K562 (cell line): ENCODE data around the gene LRRC41. TPM values are rescaled to one million over a fixed set of nuclear protein-coding genes. Genes with fewer than 3 reads are reported as not detected.
A peak's percentile ranks its signal among the peaks of the same experiment; 100 is the strongest.

Source experiments
- ARID2 ChIP-seq: fragments of 450-650 bp; IDR thresholded peaks from 2 replicates; pipeline ENCODE4 v1.6.1; 2017; ENCODE audit warnings: antibody characterized with exemption, mild to moderate bottlenecking
- BACH1 ChIP-seq: fragments of 200-800 bp; sonication (Bioruptor generic); IDR thresholded peaks from 2 replicates; pipeline ENCODE4 v1.6.1; 2016; ENCODE audit warnings: missing genetic modification characterization, missing compliant biosample characterization
- CCAR2 ChIP-seq: fragments of 200-400 bp; formaldehyde crosslinking; IDR thresholded peaks from 2 replicates; pipeline ENCODE4 v1.6.1; 2017; ENCODE audit warnings: mild to moderate bottlenecking, low read depth, low read length
- E2F6 ChIP-seq, 2 experiments: IDR thresholded peaks; 2 replicates each; pipeline ENCODE4 v1.6.1; 2011; ENCODE audit warnings: borderline replicate concordance in 1 of 2, control low read depth in 1 of 2, low read depth in 1 of 2, low read length in 1 of 2, mild to moderate bottlenecking in 1 of 2, mixed read lengths in 1 of 2, moderate library complexity in 1 of 2; ENCODE audit not compliant: insufficient read depth in 1 of 2, insufficient read length in 1 of 2, poor library complexity in 1 of 2, severe bottlenecking in 1 of 2; ENCODE audit errors: extremely low read depth in 1 of 2
- EGR1 ChIP-seq: fragments of 450-650 bp; conservative IDR thresholded peaks from 2 replicates; pipeline ENCODE4 v1.6.1; 2017; ENCODE audit warnings: mild to moderate bottlenecking
- HDAC6 ChIP-seq: IDR thresholded peaks from 2 replicates; pipeline ENCODE4 v1.6.1; 2012; ENCODE audit warnings: low read depth, mild to moderate bottlenecking, control low read depth, inconsistent platforms, low read length, moderate library complexity
- MCM7 ChIP-seq, 2 experiments: fragments of 450-650 bp; IDR thresholded peaks; 2 replicates each; pipeline ENCODE4 v1.6.1; 2016 to 2018
- MEF2D ChIP-seq: conservative IDR thresholded peaks from 2 replicates; pipeline ENCODE4 v1.6.1; 2016; ENCODE audit warnings: low read depth, missing genetic modification characterization, missing compliant biosample characterization
- NBN ChIP-seq: fragments of 450-650 bp; IDR thresholded peaks from 2 replicates; pipeline ENCODE4 v1.6.1; 2016; ENCODE audit warnings: low read depth, mild to moderate bottlenecking
- NUFIP1 ChIP-seq: fragments of 450-650 bp; IDR thresholded peaks from 2 replicates; pipeline ENCODE4 v1.6.1; 2018; ENCODE audit not compliant: partially characterized antibody
- PHF21A ChIP-seq: fragments of 450-650 bp; IDR thresholded peaks from 2 replicates; pipeline ENCODE4 v1.6.1; 2017; ENCODE audit warnings: low read depth, borderline replicate concordance
- PTRF ChIP-seq: fragments of 450-650 bp; IDR thresholded peaks from 2 replicates; pipeline ENCODE4 v1.6.1; 2016; ENCODE audit warnings: mild to moderate bottlenecking, missing genetic modification characterization, missing compliant biosample characterization
- RBM15 ChIP-seq: fragments of 200-400 bp; formaldehyde crosslinking; IDR thresholded peaks from 2 replicates; pipeline ENCODE4 v1.6.1; 2018; ENCODE audit warnings: mild to moderate bottlenecking, low read length, moderate library complexity; ENCODE audit not compliant: insufficient read depth
- SIN3B ChIP-seq: fragments of 450-650 bp; IDR thresholded peaks from 2 replicates; pipeline ENCODE4 v1.6.1; 2017; ENCODE audit warnings: low read depth, mild to moderate bottlenecking, moderate library complexity
- SRF ChIP-seq, 2 experiments: fragments of 250-450, 450-650 bp in 1 of 2; sonication (Bioruptor Pico) in 1 of 2; sonication (generic) in 1 of 2; formaldehyde crosslinking; IDR thresholded peaks; 2 replicates each; pipeline versions ENCODE4 v1.5.0 to v1.5.1; 2020 to 2022; ENCODE audit warnings: mild to moderate bottlenecking in 1 of 2, missing genetic modification reagents in 1 of 2
- ZBTB26 ChIP-seq: fragments of 450-650 bp; formaldehyde crosslinking; IDR thresholded peaks from 2 replicates; pipeline ENCODE4 v1.4.0; 2022; ENCODE audit warnings: missing genetic modification characterization
- ZBTB7A ChIP-seq: IDR thresholded peaks from 2 replicates; pipeline ENCODE4 v1.6.1; 2011; ENCODE audit warnings: low read depth, mild to moderate bottlenecking, low read length, moderate library complexity, borderline replicate concordance; ENCODE audit not compliant: control insufficient read depth
- ZNF121 ChIP-seq: sonication (generic); formaldehyde crosslinking; conservative IDR thresholded peaks from 2 replicates; pipeline ENCODE4 v1.8.0; 2022; ENCODE audit warnings: missing genetic modification reagents
- ZNF217 ChIP-seq: sonication (generic); formaldehyde crosslinking; IDR thresholded peaks from 2 replicates; pipeline ENCODE4 v1.8.0; 2022; ENCODE audit warnings: mild to moderate bottlenecking, missing genetic modification reagents
- ZNF77 ChIP-seq: fragments of 250-450 bp; sonication (Bioruptor Pico); IDR thresholded peaks from 2 replicates; pipeline ENCODE4 v1.5.0; 2020
- ZZZ3 ChIP-seq: fragments of 450-650 bp; IDR thresholded peaks from 2 replicates; pipeline ENCODE4 v1.6.1; 2016; ENCODE audit warnings: antibody characterized with exemption, mild to moderate bottlenecking, moderate library complexity
- polyA plus RNA-seq, 8 experiments: library from polyadenylated mRNA; depleted of rRNA in 4 of 8; stranded (reverse) in 5 of 8; unstranded in 3 of 8; fragments of >200 nt; fragmentation: Nextera tagmentation in 2 of 8; fragmentation: Illumina TruSeq in 1 of 8; extraction: Ambion mirVana in 2 of 8; extraction: Trizol in 1 of 8; gene quantifications; 2 replicates each; pipeline versions ENCODE4 v1.2.1 to v1.2.3, GENCODE V29; 2011 to 2014; ENCODE audit warnings: inconsistent platforms in 1 of 8, missing spikeins in 1 of 8
- total RNA-seq, 7 experiments: library from RNA; depleted of rRNA in 6 of 7; stranded (reverse); fragments of >200 nt in 6 of 7; fragmentation: Illumina TruSeq in 2 of 7; extraction: Trizol in 2 of 7; gene quantifications; 2 replicates each; pipeline versions ENCODE4 v1.2.1 to v1.2.3, GENCODE V29; 2011 to 2021; ENCODE audit warnings: low replicate concordance in 1 of 7
- TF ChIP-seq, protein P1 (sequence below): fragments of 450-650 bp; formaldehyde crosslinking; IDR thresholded peaks from 2 replicates; pipeline ENCODE4 v1.4.0; 2020; ENCODE audit warnings: mild to moderate bottlenecking, moderate library complexity
- TF ChIP-seq, protein P2 (sequence below): fragments of 450-650 bp; conservative IDR thresholded peaks from 2 replicates; pipeline ENCODE4 v1.6.1; 2016; ENCODE audit warnings: missing genetic modification characterization, low read depth, mild to moderate bottlenecking, control low read depth, missing compliant biosample characterization

The LRRC41 gene
- total and polyA plus RNA-seq, 9 of the 15 experiments (the other 6 are each of a cell fraction or from before 2014, with no cell fraction given) = 10.5 to 64.7 (median 44.2) TPM

DNA sequence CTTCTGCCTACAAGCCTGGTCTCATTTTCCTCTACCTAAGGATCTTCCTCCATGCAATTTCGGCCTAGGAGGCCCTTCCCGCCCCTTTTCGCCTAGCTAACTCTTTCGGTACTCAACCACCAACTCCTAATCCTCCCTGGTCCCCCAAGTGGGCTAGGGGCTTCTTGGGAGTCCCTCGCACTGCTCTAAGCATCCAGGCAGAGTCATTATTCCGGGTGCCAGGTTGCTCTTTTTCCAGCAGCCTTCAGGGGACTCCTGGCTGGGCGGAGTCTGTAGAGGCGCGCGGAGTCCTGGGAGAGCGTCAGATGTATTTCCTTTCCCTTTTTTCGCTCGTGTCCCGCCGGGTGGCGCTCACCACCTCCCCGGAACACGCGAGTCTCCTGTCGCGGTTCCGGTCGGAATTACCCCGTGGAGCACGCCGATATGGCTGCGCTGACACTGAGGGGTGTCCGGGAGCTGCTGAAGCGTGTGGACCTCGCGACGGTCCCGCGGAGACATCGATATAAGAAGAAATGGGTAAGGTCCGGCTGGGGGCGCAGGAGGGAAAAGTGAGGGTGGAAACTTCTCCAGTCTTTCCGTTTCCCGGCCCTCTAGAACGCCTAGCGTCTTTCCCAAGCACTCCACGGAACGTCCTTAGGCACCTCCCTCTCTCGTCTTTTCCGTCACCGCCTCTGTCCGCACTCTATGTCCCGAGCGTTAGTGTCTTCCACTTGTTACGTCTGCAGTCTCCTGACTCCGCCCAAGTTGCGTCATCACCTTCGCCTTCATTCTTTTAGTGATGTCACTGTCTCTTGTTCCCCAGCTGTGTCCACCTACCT lies 37.2 kb upstream of the LRRC41 start, which contains the start of gene NSUN4 (continued):
- TF ChIP-seq RBM15 (no peak), ZNF121 (CRISPR knock-in tag) (no peak), SIN3B (peak; percentile 93), MCM7 (IDR thresholded peaks at IDR 0.05) (peak in 1 of 2 experiments; percentile 68; a peak in 1 of 4 replicates), BACH1 (tag) (no peak; the same call in 1 of the 2 replicates), EGR1 (0 out of 2 replicates have a peak, but pooled peaks have one; percentile 8), SRF (CRISPR knock-in tag; IDR thresholded peaks at IDR 0.05) (no peak; a peak in 1 of 4 replicates), NUFIP1 (peak; percentile 65), ZNF217 (CRISPR knock-in tag) (no peak), E2F6 (IDR thresholded peaks at IDR 0.05; ENCODE audit: borderline replicate concordance in 1 of 2, extremely low read depth in 1 of 2, insufficient read depth in 1 of 2, insufficient read length in 1 of 2, low read depth in 1 of 2, low read length in 1 of 2, poor library complexity in 1 of 2, severe bottlenecking in 1 of 2) (peak; percentile 50 to 55), PHF21A (no peak), MEF2D (tag) (peak; percentile 83), HDAC6 (no peak), NBN (peak; percentile 96), ZNF77 (CRISPR knock-in tag) (no peak), ZZZ3 (peak; percentile 35; the same call in 1 of the 2 replicates), CCAR2 (0 out of 2 replicates have a peak, but pooled peaks have one; percentile 40), ARID2 (no peak), PTRF (tag) (no peak), ZBTB7A (peak; percentile 77), ZBTB26 (CRISPR knock-in tag) (peak; percentile 91; the same call in 1 of the 2 replicates)
- TF ChIP-seq, protein P1, sequence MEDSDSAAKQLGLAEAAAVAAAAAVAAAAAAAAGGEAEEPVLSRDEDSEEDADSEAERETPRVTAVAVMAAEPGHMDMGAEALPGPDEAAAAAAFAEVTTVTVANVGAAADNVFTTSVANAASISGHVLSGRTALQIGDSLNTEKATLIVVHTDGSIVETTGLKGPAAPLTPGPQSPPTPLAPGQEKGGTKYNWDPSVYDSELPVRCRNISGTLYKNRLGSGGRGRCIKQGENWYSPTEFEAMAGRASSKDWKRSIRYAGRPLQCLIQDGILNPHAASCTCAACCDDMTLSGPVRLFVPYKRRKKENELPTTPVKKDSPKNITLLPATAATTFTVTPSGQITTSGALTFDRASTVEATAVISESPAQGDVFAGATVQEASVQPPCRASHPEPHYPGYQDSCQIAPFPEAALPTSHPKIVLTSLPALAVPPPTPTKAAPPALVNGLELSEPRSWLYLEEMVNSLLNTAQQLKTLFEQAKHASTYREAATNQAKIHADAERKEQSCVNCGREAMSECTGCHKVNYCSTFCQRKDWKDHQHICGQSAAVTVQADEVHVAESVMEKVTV (CRISPR knock-in tag) = no peak
- TF ChIP-seq, protein P2, sequence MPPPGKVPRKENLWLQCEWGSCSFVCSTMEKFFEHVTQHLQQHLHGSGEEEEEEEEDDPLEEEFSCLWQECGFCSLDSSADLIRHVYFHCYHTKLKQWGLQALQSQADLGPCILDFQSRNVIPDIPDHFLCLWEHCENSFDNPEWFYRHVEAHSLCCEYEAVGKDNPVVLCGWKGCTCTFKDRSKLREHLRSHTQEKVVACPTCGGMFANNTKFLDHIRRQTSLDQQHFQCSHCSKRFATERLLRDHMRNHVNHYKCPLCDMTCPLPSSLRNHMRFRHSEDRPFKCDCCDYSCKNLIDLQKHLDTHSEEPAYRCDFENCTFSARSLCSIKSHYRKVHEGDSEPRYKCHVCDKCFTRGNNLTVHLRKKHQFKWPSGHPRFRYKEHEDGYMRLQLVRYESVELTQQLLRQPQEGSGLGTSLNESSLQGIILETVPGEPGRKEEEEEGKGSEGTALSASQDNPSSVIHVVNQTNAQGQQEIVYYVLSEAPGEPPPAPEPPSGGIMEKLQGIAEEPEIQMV (tag) = no peak
